ENCODE results near the gene SH3YL1. TPM values are rescaled to one million over a fixed set of nuclear protein-coding genes. Genes with fewer than 3 reads are reported as not detected.

The SH3YL1 gene
- total RNA-seq, 1 donor from 2014 or later: 47.9 TPM

DNA sequence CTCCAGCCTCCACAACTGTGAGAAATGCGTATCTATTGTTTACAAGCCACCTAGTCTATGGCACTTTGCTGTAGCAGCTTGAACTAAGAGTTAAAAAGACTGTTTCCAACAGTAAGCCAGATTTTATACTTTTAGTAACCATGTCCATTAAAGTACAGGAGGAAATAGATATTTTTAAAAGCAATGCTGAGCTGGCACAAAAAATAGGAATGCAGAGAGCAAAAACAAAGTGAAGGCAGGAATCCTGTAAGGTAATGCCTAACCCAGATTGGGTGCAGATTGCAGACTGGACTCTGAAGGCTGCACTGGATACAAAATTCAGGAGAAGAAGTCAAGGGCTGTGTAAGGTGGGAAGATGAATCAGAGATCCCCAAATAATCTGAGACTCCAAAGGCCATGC lies 55.5 kb downstream of the SH3YL1 start:
- H3K4me2 ChIP-seq: no peak overlapping the region
- H2AFZ ChIP-seq (replicated peaks): no peak overlapping the region
- DNase-seq (ENCODE audit: low spot score): no peak
- H3K9me3 Mint-ChIP-seq: peaks cover 8% of the 10 kb centered on the region
- H3K36me3 ChIP-seq: no peaks in the 10 kb centered on the region
- H3K9me3 ChIP-seq (ENCODE audit: low read depth): peaks cover 10% of the 10 kb centered on the region
- H3K27ac ChIP-seq: no peak overlapping the region
- no peak overlapping the region for H3K27ac Mint-ChIP-seq
- H3K4me3 Mint-ChIP-seq: no peak overlapping the region
- no peaks in the 10 kb centered on the region for H3K27me3 ChIP-seq
- H3F3A ChIP-seq (ENCODE audit: low read depth): no peaks in the 10 kb centered on the region
- H3K4me1 Mint-ChIP-seq: no peaks in the 10 kb centered on the region
- no peaks in the 10 kb centered on the region for H4K20me1 ChIP-seq (ENCODE audit: low read depth)
- no peak overlapping the region for H3K4me3 ChIP-seq
- H3K4me1 ChIP-seq: no peaks in the 10 kb centered on the region
- no peak overlapping the region for H3K9ac ChIP-seq
- TF ChIP-seq EZH2 (IDR thresholded peaks at IDR 0.05) (no peak), EZH2phosphoT487 (IDR thresholded peaks at IDR 0.05) (no peak)
- TF ChIP-seq, protein P1, sequence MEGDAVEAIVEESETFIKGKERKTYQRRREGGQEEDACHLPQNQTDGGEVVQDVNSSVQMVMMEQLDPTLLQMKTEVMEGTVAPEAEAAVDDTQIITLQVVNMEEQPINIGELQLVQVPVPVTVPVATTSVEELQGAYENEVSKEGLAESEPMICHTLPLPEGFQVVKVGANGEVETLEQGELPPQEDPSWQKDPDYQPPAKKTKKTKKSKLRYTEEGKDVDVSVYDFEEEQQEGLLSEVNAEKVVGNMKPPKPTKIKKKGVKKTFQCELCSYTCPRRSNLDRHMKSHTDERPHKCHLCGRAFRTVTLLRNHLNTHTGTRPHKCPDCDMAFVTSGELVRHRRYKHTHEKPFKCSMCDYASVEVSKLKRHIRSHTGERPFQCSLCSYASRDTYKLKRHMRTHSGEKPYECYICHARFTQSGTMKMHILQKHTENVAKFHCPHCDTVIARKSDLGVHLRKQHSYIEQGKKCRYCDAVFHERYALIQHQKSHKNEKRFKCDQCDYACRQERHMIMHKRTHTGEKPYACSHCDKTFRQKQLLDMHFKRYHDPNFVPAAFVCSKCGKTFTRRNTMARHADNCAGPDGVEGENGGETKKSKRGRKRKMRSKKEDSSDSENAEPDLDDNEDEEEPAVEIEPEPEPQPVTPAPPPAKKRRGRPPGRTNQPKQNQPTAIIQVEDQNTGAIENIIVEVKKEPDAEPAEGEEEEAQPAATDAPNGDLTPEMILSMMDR (IDR thresholded peaks at IDR 0.05): no peak
- H3K36me3 Mint-ChIP-seq: no peaks in the 10 kb centered on the region
- peaks cover 6% of the 10 kb centered on the region for H3K27me3 Mint-ChIP-seq (ENCODE audit: insufficient read depth, low read depth)
- H3K79me2 ChIP-seq (ENCODE audit: low read depth): no peaks in the 10 kb centered on the region

DNA sequence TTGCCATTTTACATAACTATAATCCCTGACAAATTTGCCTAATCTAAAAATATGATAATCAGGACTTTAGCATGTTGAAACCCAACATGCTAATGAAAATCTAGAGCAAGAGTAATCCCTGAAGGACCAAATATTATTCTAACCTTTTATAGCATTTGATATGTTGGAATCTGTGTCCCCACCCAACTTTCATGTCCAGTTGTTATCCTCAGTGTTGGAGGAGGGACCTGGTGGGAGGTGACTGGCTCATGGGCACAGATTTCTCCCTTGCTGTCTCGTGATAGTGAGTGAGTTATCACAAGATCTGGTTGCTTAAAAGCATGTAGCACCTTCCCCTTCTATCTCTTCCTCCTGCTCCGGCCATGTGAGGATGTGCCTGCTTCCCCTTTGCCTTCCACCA lies 59.8 kb downstream of the SH3YL1 start:
- peaks cover 3% of the 10 kb centered on the region for H3K9me3 Mint-ChIP-seq
- H3K9ac ChIP-seq: no peak overlapping the region
- H3K4me3 ChIP-seq: no peak overlapping the region

DNA sequence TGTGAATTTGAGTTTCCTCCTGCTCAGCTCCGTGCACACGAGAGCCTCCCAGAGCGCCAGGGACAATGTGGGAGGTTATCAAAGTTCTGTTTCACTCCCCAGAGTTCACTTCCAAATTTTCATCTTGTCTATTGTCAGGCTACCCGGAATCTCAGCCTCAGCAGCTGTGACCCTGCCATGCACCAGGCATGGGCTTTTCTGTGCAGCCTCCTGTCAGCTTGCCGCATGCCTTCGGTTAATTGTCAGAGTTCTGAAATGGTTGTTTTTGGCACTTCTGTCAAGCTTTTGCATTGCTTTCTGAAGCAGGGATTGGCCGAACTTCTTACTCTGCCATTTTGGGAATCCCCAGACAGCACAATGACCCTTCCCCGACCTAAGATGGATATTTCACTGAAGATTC lies 60.4 kb downstream of the SH3YL1 start:
- H3K79me2 ChIP-seq (ENCODE audit: low read depth): no peaks in the 10 kb centered on the region
- no peaks in the 10 kb centered on the region for H3K36me3 ChIP-seq
- Mint-ChIP-seq H3K27ac (no peak overlapping the region), H3K27me3 (ENCODE audit: insufficient read depth, low read depth) (peaks cover 6% of the 10 kb centered on the region), H3K4me1 (no peaks in the 10 kb centered on the region), H3K4me3 (no peak overlapping the region), H3K36me3 (no peaks in the 10 kb centered on the region), H3K9me3 (peaks cover 3% of the 10 kb centered on the region)
- TF ChIP-seq, protein P1 (IDR thresholded peaks at IDR 0.05): no peak
- TF ChIP-seq EZH2phosphoT487 (IDR thresholded peaks at IDR 0.05) (no peak), EZH2 (IDR thresholded peaks at IDR 0.05) (no peak)
- no peak for DNase-seq (ENCODE audit: low spot score)
- H3K9me3 ChIP-seq (ENCODE audit: low read depth): peaks cover 10% of the 10 kb centered on the region
- no peak overlapping the region for H3K9ac ChIP-seq
- H3F3A ChIP-seq (ENCODE audit: low read depth): no peaks in the 10 kb centered on the region
- no peak overlapping the region for H3K4me2 ChIP-seq
- H3K27me3 ChIP-seq: no peaks in the 10 kb centered on the region
- H2AFZ ChIP-seq (replicated peaks): no peak overlapping the region
- H4K20me1 ChIP-seq (ENCODE audit: low read depth): no peaks in the 10 kb centered on the region
- no peaks in the 10 kb centered on the region for H3K4me1 ChIP-seq
- H3K4me3 ChIP-seq: no peak overlapping the region
- no peak overlapping the region for H3K27ac ChIP-seq

More for the DNA sequence above, 59.8 kb downstream of the SH3YL1 start:
- Histone ChIP-seq H3F3A (ENCODE audit: low read depth) (no peaks in the 10 kb centered on the region), H3K79me2 (ENCODE audit: low read depth) (no peaks in the 10 kb centered on the region), H3K9me3 (ENCODE audit: low read depth) (peaks cover 10% of the 10 kb centered on the region), H4K20me1 (ENCODE audit: low read depth) (no peaks in the 10 kb centered on the region), H3K4me2 (no peak overlapping the region), H3K4me1 (no peaks in the 10 kb centered on the region), H3K27me3 (no peaks in the 10 kb centered on the region), H3K27ac (no peak overlapping the region), H2AFZ (replicated peaks) (no peak overlapping the region), H3K36me3 (no peaks in the 10 kb centered on the region)
- Mint-ChIP-seq H3K36me3 (no peaks in the 10 kb centered on the region), H3K27ac (no peak overlapping the region), H3K27me3 (ENCODE audit: insufficient read depth, low read depth) (peaks cover 6% of the 10 kb centered on the region), H3K4me3 (no peak overlapping the region), H3K4me1 (no peaks in the 10 kb centered on the region)
- TF ChIP-seq, protein P1 (IDR thresholded peaks at IDR 0.05): no peak
- TF ChIP-seq EZH2phosphoT487 (IDR thresholded peaks at IDR 0.05) (no peak), EZH2 (IDR thresholded peaks at IDR 0.05) (no peak)
- no peak for DNase-seq (ENCODE audit: low spot score)

All from neural progenitor cell (in vitro differentiated cells).